Measurements from ENCODE around the gene OS9.

Gene OS9

GRCh38 chr12:57723630-57723962, 29.7 kb downstream of the OS9 start:
- DNase-seq: no peak

- no peak for DNase-seq
These were observed 30.3 kb downstream of the OS9 start for GRCh38 chr12:57724003-57724935.

- DNase-seq: no peak
These were observed 31.2 kb downstream of the OS9 start for GRCh38 chr12:57724936-57725740.

GRCh38 chr12:57725851-57726150, 31.9 kb downstream of the OS9 start:
- DNase-seq: no peak

GRCh38 chr12:57726151-57726883, 32.4 kb downstream of the OS9 start:
- DNase-seq: peak; percentile 86

- peak; percentile 68 for DNase-seq
These were observed 33.2 kb downstream of the OS9 start for GRCh38 chr12:57726884-57727757.

- DNase-seq: no peak
These were observed 33.9 kb downstream of the OS9 start for GRCh38 chr12:57727758-57728395.

- DNase-seq: no peak
These were observed 35.5 kb downstream of the OS9 start for GRCh38 chr12:57729321-57729844.

- no peak for DNase-seq
These were observed 36.6 kb downstream of the OS9 start for GRCh38 chr12:57730336-57731067.

GRCh38 chr12:57731411-57732080, 37.6 kb downstream of the OS9 start:
- DNase-seq: no peak

GRCh38 chr12:57732270-57732669, 38.3 kb downstream of the OS9 start:
- no peak for DNase-seq

GRCh38 chr12:57732726-57733593, 39.0 kb downstream of the OS9 start:
- DNase-seq: no peak

GRCh38 chr12:57733928-57734327, 40.0 kb downstream of the OS9 start:
- no peak for DNase-seq

GRCh38 chr12:57734591-57734990, 40.7 kb downstream of the OS9 start:
- DNase-seq: no peak

- DNase-seq: peak; percentile 33
These were observed 41.4 kb downstream of the OS9 start for GRCh38 chr12:57735198-57735855.

GRCh38 chr12:57735952-57736740, 42.2 kb downstream of the OS9 start:
- peak; percentile 59 for DNase-seq

GRCh38 chr12:57736741-57737466, 43.0 kb downstream of the OS9 start:
- no peak for DNase-seq
